HFFc6 (cell line): ENCODE results near the gene FRMPD4. TPM values are rescaled to one million over a fixed set of nuclear protein-coding genes. Genes with fewer than 3 reads are reported as not detected.

Experiments used
- DNase-seq: peaks from one replicate; pipeline ENCODE4 v3.0.0-alpha.2; 2018
- H3K27ac Mint-ChIP-seq: 2 replicates; pipeline ENCODE4 v1.8.0; 2020; ENCODE audit warnings: mild to moderate bottlenecking, mixed read lengths
- H3K27me3 Mint-ChIP-seq: 2 replicates; pipeline ENCODE4 v1.8.0; 2021; ENCODE audit warnings: mild to moderate bottlenecking, moderate library complexity, mixed read lengths; ENCODE audit not compliant: insufficient read depth
- H3K36me3 Mint-ChIP-seq: 2 replicates; pipeline ENCODE4 v1.8.0; 2021; ENCODE audit warnings: low read depth, mixed read lengths
- H3K4me1 Mint-ChIP-seq: 2 replicates; pipeline ENCODE4 v1.8.0; 2020; ENCODE audit warnings: low read depth, mixed read lengths
- H3K4me3 Mint-ChIP-seq: 2 replicates; pipeline ENCODE4 v1.8.0; 2020; ENCODE audit warnings: mild to moderate bottlenecking, moderate library complexity, mixed read lengths
- H3K9me3 Mint-ChIP-seq: 2 replicates; pipeline ENCODE4 v1.8.0; 2020; ENCODE audit warnings: mild to moderate bottlenecking, mixed read lengths
- CTCF ChIP-seq: fragments of 200-600 bp; sonication (generic); IDR thresholded peaks from 2 replicates; pipeline ENCODE4 v1.5.0; 2021; ENCODE audit warnings: antibody characterized with exemption, mild to moderate bottlenecking
- total RNA-seq, 6 experiments: library from RNA; stranded (reverse); fragmentation: NEBNext Ultra II Directional; extraction: Animal tissue kit (Norgen Biotek cat#: 25700); gene quantifications; 2 replicates in 1 of 6; 3 replicates in 5 of 6; pipeline ENCODE4 v1.2.3, GENCODE V29; 2021

FRMPD4 gene
- total RNA-seq, 6 experiments from 2014 or later, result 0.09 to 0.55 (median 0.47) TPM

- H3K9me3 Mint-ChIP-seq, result no peaks in the 10 kb centered on the region
- no peak for TF ChIP-seq CTCF
- H3K36me3 Mint-ChIP-seq, result no peaks in the 10 kb centered on the region; the same call in 1 of the 2 replicates
- no peak overlapping the region for H3K27ac Mint-ChIP-seq
- peaks cover 14% of the 10 kb centered on the region for H3K4me1 Mint-ChIP-seq
- no peak for DNase-seq
- H3K4me3 Mint-ChIP-seq, result no peak overlapping the region
- H3K27me3 Mint-ChIP-seq, result peaks cover 2% of the 10 kb centered on the region; the same call in 1 of the 2 replicates
Measured at GRCh38 chrX:12378253-12378652, 240.0 kb downstream of the FRMPD4 start.

DNA sequence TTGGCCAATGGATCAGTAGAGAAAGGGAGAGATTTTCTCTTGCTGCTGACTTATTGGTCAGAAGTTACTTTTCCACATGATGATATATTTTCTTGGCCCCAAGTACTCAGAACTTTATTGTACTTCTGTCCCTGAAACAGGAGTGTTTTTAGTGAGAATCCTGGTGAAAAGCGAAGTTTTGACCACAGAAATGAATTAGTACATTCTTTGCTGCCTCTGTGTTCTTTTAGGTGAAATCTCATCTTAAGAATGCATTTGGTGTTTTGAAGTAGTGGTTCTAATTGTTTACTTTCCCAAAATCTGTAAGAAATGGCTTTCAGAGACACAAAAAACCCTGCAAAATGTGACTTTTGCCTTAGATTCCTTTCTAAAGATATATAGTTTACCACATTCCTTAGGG is 240.4 kb downstream of the FRMPD4 start:
- peaks cover 2% of the 10 kb centered on the region; the same call in 1 of the 2 replicates for H3K27me3 Mint-ChIP-seq
- H3K4me1 Mint-ChIP-seq, result peaks cover 14% of the 10 kb centered on the region
- no peak overlapping the region for H3K27ac Mint-ChIP-seq
- H3K36me3 Mint-ChIP-seq, result no peaks in the 10 kb centered on the region; the same call in 1 of the 2 replicates
- H3K4me3 Mint-ChIP-seq, result no peak overlapping the region
- TF ChIP-seq CTCF, result no peak
- no peaks in the 10 kb centered on the region for H3K9me3 Mint-ChIP-seq
- DNase-seq, result no peak

GRCh38 chrX:12379671-12380070 is 241.4 kb downstream of the FRMPD4 start:
- peaks cover 14% of the 10 kb centered on the region for H3K4me1 Mint-ChIP-seq
- peaks cover 2% of the 10 kb centered on the region; the same call in 1 of the 2 replicates for H3K27me3 Mint-ChIP-seq
- H3K4me3 Mint-ChIP-seq, result no peak overlapping the region
- no peak for TF ChIP-seq CTCF
- no peak for DNase-seq
- H3K9me3 Mint-ChIP-seq, result no peaks in the 10 kb centered on the region
- no peaks in the 10 kb centered on the region; the same call in 1 of the 2 replicates for H3K36me3 Mint-ChIP-seq
- no peak overlapping the region for H3K27ac Mint-ChIP-seq

DNA sequence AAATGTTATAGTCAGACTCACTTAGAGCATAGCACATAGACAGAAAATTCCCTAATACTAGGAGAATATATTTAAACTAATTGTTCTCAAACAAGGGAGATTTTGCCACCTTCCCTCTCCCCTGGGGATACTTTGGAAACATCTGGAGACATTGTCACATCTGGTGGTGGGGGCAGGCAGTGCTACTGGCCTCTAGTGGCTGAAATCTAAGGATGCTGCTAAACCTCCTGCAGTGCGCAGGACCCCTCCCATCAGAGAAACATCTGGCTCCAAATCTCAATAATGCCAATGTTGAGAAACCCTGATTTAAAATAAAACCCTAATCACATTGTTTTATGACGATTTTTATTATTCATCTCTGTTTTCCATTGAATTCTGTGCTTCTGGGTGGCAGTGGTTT is 244.9 kb downstream of the FRMPD4 start:
- Mint-ChIP-seq H3K4me1 (peaks cover 12% of the 10 kb centered on the region), H3K27ac (no peak overlapping the region), H3K36me3 (no peaks in the 10 kb centered on the region), H3K9me3 (no peaks in the 10 kb centered on the region), H3K4me3 (no peak overlapping the region), H3K27me3 (peaks cover 2% of the 10 kb centered on the region; the same call in 1 of the 2 replicates)
- TF ChIP-seq CTCF, result peak; percentile 55
- DNase-seq, result no peak

DNA sequence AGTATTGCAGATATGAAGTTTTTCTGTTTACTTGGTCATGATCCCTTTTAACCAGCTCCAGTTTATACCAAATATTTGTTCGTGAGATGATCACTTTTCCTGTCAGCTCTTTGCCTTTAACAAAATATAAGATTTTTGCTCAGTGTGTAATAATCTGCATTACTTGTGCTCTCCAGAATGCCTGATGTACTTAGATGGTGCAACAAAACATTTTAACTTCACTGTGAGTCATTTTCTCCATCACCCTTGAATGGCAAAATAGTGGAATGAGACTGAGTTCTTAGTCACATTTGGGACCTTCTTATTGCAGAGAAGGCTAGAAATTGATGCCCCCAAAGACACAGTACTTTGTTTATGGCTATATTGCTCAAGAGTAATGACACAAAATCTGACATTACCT is 252.0 kb downstream of the FRMPD4 start:
- H3K4me1 Mint-ChIP-seq, result peaks cover 14% of the 10 kb centered on the region
- H3K27ac Mint-ChIP-seq, result no peak overlapping the region; the same call in 1 of the 2 replicates
- H3K27me3 Mint-ChIP-seq, result no peaks in the 10 kb centered on the region
- no peak for TF ChIP-seq CTCF
- no peaks in the 10 kb centered on the region for H3K9me3 Mint-ChIP-seq
- H3K4me3 Mint-ChIP-seq, result no peak overlapping the region
- no peaks in the 10 kb centered on the region for H3K36me3 Mint-ChIP-seq
- peak; percentile 16 for DNase-seq

DNA sequence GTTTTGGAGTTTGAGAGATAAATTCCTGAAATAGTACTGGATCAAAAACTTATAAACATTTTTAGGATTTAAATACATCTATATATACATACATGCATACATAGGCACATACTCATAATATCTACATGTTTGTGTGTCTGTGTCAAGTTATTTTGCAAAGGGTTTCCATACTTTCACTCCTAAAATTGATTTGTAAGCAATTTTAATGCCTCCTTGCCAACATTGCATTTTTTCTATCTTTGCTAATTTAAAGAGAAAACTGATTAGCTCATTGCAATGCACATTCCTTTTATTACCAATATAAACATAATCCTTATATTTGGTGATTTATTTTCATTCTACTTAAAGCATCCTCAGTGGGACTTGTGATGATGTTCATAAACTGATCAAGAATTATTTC is 258.3 kb downstream of the FRMPD4 start:
- H3K4me1 Mint-ChIP-seq, result 0 out of 2 replicates have a peak, but pooled peaks cover 6% of the 10 kb centered on the region

More for the DNA sequence above, 258.3 kb downstream of the FRMPD4 start:
- Mint-ChIP-seq H3K4me3 (no peak overlapping the region), H3K36me3 (no peaks in the 10 kb centered on the region), H3K27ac (no peak overlapping the region), H3K27me3 (no peaks in the 10 kb centered on the region; the same call in 1 of the 2 replicates), H3K9me3 (no peaks in the 10 kb centered on the region)
- TF ChIP-seq CTCF, result no peak
- DNase-seq, result no peak
